ENCODE measurements around the gene SRBD1.
A peak's percentile ranks its signal among the peaks of the same experiment; 100 is the strongest.

Gene SRBD1

DNA sequence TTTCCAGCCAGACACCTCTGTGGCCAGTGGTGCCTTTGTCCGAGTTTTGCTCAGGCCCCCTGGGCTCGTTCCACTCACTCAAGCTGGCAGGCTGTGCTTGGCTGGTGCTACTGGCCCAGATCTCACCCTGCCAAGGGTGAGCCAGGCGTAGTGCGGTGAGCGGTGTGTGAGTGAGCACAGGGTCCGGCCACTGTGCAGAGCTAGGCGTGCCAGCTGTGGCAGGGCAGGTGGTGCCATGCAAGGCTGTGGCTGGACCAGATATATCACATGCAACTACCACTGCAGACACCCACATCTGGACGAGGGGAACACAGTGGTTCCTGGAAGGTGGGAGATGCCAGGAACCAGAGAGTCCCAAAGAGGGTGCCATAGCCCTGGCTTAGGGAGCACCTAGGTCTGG is 70.1 kb downstream of the SRBD1 start:
- no peak for DNase-seq

DNA sequence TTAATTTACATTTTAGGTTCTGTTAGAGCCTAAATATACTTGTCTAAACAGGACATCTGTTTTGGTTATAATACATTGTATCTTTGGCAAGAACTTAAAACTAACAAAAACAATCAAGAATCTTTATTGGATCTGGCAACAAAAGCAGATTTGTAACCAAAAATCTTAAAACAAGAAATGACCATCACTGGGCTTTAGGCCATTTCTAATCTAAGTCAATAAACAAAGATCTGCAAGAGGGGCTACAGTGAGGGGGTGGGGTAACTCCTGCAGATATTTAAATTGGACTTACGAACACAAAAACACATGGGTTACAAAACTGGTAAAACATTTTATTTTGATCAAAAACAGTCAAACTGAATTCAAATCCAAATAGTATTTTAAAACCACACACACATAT is 77.3 kb downstream of the SRBD1 start:
- DNase-seq = no peak

DNA sequence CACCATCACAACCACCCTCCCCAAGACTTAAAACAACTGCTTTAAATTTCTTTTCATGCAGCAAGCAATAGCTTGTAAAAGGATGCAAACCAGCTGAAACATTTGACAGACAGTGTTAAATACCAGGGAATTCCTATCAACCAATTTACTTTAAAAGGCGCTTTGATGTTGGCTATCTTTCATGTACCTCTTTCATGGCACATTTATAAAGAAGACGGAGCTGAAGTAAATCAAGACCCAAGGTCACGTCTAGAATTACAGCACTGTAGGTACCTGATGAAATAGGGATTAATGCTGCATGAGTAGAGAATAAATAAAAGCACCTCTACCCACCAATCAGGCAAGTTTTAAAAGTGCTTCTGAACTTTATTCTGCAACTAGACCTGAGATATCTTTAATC is 78.9 kb downstream of the SRBD1 start:
- DNase-seq = no peak

DNA sequence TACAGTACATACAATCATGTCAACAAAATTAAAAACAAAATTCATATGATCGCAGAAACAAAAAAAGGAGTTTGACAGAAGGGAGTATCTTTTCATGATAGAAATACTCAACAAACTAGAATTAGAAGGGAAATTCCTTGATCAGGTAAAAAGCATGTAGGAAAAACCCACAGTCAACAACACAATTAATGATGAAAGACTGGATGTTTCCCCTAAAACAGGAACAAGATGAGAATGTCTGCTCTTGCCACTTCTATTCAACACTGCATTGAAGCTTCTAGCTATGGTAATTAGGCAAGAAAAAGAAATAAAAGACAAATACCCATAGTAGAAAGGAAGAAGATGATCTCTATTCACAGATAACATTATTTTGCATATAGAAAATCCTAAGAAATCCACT is 87.1 kb downstream of the SRBD1 start:
- no peak for DNase-seq

DNA sequence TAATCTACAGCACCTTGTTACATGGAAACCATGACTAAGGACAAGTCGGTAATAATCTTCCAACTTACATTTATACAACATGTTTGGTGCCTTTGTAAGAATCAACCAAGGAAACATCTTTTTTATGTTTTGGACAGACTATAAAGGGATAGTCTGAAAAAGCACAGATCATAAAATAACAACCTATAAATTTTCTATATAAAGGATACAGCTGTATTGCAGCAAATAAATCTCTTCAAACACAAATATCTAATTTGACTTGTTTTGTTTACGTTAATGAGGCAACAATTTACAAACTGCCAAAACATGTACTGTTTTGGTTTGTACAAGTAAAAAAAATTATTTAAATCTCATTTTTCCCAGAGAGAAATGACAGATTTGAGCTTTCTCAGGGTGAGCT is 92.5 kb downstream of the SRBD1 start:
- DNase-seq = no peak

DNA sequence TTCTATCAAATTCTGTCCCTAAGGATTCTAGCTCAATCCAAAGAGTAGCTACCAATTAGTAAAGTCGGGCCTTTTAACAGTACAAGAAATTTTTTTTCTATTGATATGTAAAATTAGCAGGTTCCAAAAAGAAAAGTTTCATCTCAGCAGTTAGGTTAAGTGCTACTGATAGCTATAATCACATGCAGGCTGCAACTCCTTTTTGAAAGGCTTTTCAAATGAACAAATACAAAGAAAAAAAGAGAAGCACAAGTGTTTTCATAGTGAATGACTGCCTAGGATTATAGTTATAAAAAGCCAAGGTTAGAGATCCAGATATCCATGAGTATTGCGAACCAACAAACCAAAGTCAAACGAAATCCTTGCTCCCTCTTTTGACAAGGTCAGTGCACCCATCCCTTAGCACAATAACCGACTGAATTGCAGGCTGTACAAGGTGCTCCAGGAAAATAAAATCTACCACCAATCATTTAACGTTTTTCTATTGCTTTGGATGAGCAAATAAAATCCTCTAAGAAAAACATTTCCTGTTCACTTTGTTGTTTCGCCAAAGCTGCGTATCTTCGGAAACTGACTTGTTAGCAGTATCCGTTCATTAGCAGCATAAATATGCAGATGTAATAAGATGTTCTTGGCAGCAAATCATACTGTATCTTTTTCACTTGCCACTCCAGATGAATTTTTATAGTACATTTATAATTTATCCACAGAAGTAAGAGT is 100.2 kb downstream of the SRBD1 start:
- no peak for DNase-seq

DNA sequence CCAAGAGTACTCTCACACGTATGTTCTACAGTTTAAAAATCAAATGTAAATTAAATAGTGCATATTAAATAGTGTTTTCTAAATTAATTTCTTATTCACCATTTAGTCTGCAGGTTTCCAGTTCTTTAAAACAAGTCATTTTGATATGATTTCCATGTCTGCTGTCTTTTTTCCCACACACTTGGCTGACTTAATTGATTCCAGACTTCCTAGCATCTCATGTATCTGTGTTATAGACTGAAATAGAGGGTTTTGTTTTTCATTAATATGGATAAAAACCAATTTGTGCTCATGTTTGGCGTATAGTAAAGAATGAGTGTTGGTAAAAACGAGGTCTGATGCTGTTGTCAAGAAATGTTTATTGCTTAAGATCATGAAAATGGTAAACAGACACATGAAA is 104.3 kb downstream of the SRBD1 start:
- no peak for DNase-seq

DNA sequence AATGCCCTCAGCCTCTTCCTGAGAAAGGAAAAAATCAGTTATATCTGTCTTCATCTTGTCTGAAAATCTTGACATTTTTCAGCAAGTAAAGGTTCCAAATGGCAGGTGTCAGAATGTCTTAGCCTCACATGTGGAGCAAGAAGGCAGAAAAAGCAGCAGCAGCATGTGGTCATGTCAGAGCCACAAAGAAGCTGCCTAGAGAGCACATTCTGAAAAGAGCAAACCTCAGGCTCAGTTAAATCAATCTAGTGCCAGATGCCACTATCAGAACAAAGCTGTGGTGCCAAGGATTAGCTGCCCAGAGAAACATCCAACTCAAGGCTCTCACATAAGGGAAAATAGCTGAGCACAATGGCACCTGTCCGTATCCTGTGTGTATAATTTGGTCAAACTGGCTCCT is 105.9 kb downstream of the SRBD1 start:
- DNase-seq = peak; percentile 65

DNA sequence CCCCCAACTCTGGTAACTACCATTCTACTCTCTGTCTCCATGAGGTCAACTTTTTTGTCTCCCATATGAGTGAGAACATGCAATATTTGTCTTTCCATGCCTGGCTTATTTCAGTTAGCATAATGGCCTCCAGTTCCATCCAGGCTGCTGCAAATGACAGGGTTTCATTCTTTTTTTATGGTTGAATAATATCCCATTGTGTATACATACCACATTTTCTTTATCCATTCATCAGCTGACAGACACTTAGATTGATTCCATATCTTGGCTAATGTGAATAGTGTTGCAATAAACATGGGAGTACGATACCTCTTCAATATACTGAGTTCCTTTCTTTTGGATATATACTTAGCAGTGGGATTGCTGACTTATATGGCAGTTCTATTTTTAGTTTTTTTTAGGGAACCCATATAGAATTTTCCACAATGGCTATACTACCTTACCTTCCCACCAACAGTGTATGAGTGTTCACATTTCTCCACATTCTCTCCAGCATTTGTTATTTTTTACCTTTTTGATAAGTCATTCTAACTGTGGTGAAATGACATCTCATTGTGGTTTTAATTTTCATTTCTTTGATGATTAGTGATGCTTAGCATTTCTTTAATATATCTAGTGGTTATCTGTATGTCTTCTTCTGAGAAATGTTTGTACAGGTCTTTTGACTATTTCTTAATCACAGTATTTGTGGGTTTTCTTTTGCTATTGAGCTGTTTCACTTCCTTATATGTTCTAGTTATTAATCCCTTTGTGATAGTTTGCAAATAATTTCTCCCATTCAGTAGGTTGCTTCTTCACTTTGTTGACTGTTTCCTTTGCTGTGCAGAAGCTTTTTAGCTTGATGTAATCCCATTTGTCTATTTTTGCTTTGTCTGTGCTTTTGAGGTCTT is 112.2 kb downstream of the SRBD1 start:
- DNase-seq = no peak

DNA sequence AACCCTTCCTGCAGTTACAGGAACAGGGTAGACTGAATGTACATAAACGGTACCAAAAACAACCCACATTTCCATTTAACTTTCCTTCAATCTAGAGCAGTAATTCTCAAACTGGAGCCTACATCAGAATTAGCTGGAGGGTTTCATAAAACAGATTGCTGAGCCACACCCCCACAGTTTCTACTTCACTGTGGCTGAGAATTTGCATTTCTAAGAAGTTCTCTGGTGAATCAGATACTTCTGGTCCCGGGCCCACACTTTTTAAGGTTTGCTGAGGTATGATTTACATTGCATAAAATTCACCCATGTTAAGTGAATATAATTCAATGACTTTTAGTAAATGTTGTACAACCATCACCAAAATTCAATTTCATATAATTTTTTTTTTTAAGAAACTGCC is 113.7 kb downstream of the SRBD1 start:
- DNase-seq = peak; percentile 73

DNA sequence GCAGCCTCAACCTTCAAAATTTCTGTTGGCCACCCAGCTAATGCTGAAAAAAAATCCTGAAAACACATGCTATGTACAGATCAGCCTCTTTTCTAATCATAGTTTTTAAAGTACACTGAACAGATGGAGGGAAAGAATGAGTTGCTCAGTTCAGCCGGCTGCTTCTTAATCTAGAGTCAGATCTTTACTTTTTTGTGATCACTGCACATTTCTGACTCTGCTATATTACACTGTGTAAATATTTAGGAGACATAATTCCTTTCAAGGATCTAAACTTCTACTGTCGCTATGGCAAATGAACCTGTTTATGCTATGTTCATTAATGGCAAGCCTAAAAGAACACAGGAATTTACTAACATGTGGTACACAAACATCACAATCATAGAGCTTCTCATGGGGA is 114.2 kb downstream of the SRBD1 start:
- peak; percentile 69 for DNase-seq

DNA sequence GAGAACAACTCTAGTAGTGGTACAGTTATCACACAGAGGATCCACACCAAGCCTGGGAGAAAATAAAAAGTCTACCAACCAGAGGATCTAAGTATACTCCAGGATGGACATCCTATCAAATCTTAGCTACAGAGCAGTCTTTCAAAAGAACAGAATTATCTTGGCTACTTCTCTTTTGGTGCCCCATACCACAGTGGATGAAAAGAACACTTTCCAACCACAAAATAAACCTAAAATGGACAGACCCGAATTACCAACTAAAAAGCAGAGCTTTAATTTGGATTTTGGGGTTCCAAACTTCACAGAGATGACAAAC is 116.1 kb downstream of the SRBD1 start:
- DNase-seq = no peak

DNA sequence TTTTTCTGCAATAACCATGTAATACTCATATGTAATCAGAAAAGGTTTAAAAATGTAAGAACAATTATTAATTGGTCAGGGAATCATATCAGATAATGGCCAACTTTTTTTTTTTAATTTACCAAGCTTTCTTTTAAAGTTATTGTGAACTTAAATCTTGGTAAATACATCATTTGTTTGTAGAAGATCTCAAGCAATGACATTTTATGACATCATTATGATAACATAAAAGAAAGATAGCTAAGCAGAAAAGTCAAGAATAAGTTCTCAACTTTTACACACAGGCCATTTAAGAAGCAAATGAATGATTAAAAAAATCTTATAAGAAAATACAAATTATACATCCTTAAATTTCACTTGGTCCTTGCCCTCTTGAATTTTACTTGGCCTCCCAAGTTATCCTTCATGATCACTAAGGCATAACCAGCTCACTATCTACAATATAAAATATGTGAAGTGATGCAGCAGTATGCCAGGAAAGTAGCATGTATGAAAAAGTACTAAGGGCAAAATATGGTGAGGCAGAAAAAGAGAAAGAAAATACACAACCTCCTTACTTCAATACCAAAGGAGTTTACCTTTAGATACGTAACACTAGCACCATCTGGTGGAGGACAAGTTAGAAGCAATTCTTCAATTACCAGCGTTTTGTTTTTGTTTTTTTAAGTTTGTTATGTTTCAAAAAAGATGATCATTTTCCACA is 116.6 kb downstream of the SRBD1 start:
- DNase-seq = peak; percentile 20

DNA sequence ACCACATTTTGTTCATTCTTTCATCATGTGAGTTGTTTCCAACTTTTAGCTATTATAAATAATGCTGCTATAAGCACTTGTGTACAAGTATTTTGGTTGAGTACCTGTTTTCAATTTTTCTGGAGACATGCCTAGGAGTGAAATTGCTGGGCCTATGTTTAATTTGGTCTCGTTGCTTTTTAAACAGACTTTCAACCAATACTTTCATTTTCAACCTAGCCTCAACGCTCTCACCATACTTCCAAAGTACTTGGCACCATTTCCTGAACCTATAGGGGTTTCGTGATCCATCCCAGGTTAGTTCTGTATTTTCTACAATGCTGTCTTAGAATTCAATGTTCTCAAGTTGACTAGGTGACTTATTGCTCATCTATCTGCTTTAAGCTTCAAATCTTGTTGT is 126.1 kb downstream of the SRBD1 start:
- DNase-seq = no peak

DNA sequence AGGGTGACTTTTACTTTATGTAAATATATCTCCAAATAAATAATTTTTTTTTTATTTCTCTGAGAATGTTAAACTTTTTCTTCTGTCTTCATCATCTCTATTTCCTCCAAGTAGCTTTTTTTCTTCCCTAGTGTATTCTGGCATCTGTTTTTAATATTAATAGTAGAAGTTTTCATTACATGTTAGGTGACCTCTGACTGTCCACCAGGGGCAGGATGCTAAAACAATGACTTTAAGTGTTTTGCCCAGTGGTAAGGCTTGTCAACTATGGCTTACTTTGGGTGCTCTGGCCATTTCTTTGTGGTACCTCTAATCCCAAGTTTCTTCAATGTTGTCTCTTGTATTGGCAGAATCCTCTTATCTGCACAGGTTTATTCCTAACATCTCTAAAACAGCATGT is 127.1 kb downstream of the SRBD1 start:
- DNase-seq = no peak

DNA sequence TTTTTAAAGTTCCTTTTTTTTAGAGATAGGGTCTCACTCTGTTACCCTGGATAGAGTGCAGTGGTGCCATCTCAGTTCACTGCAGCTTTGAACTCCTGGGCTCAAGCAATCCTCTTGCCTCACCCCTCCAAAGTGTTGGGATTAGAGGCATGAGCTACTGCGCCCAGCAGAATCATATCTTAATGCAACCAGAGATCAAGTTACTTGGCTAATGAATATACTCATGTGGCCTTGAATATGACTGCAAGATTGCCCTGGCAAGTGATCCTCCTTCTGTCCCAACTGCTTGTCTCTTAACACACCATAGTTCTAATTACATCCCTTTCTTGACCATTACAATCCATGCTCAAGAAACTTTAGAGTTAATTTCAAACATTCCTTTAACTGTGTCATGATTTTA is 133.5 kb downstream of the SRBD1 start:
- no peak for DNase-seq

DNA sequence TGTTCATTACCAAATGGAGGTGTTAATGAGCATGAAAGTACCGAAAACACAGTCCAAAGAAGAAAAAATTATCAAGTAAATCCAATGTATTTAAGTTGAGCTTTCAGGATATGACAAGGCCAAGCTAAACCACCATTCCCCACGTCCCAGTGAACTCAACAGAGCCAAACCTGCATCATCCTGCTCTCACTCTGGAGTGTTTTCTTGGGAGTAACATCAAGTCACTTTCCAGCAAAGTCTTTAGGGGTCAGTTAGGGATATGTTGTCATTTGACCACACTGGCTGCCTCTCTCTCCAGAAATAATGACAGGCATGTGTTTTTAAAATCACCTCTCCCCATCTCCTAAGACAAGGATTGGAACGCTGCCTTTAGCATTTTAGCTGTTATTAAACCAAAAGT is 140.5 kb downstream of the SRBD1 start:
- no peak for DNase-seq

DNA sequence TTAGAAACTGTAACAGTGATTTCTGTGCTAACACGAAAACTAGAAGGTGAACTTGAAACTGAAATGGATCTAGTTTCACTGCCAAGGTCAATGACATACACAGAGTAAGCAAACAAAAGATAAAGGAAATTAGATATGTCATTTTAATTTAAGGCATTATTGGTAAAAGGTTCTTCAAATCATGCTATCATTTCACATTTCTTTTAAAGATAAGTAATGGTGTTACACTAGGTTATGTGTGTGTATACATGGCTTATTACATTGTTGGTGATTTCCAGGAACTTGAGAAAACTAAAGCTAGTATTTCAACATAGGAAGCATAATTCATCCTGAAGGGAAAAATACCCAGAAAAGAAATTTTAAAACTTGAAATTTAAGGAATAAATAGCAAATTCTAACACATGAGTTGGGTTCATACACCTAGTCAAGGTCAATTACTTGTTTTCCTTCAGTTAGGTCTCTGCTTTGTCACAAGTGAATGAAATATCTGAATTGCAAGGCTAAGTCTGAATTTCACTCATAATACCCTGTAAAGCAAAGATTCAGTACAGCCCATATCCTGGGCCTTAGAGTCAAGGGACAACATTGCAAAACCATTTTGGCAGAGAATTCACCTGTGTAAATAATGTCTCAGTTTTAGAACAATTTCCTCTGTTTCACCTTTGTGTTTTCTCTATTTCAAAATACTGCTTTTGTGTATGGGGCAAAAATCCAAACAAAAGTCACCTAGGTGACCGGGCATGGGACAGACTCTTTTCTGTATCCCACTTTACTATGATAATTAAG is 141.6 kb downstream of the SRBD1 start:
- no peak for DNase-seq

DNA sequence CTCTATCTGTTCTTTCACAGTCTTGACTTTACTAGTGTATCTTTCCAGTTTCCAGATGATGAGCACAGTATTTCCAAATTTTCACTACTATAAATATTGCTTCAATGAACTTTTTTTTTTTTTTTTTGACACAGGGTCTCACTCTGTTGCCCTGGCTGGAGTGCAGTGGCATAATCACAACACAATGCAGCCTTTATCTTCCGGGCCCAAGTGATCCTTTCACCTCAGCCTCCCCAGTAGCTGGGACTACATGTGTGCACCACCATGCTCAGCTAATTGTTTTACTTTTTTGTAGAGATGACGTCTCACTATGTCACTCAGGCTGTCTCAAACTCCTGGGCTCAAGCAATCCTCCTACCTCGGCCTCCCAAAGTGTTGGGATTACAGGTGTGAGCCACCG is 142.8 kb downstream of the SRBD1 start:
- DNase-seq = no peak

DNA sequence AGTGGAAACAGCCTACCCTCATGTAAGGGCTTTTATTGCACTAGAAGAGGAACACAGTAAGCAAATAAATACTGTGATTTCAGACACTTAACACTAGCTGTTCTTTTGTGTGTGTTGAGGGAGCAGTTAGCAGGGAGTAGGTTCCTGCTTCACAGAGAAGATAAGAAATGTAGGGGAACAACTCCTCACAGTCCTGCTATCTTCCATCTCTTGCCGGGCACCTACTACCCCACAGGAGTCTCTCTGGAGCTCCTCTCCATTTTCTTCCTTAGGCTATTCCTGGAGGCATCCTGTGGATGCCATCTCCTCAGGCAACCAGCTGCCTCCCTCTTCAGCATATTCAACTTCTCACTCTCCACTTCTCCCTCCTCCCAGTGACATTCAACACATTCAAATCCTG is 145.0 kb downstream of the SRBD1 start:
- DNase-seq = no peak

DNA sequence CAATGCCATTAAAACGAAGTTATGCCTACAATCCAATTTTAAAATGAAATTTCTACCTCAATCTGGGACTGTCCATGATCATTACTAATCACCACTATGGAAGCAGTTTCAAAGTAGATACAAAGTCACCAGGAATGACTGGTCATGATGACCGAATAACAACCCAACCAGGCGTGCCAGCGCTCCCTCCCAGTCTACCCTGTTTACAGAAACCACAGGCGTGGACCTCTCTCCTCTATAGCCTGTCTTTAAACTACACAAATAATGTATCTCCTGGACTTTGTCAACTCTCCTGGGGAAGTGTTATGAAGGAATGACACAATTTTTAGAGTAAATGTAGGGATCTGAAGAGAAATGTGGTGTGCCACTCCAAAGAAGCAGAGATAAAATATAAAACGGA is 150.2 kb downstream of the SRBD1 start:
- DNase-seq = no peak

DNA sequence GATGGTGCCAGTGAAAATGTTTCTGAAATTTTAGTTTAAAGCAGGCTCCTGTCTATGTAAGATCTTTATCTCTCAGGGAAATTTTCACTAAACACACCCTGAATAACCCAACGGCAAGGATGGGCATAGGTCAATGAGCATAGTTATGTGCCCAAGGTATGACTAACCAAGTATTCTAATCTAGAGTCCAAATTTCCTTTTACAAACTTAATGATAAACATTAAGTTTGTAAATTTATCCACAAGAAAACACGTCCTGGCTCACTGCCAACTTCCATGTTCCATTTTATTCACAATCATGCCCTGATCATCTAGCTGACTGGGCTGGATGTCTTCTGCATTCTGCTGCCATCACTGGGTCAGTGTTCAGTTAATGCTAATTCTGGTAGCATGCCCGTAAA is 151.2 kb downstream of the SRBD1 start:
- no peak for DNase-seq

DNA sequence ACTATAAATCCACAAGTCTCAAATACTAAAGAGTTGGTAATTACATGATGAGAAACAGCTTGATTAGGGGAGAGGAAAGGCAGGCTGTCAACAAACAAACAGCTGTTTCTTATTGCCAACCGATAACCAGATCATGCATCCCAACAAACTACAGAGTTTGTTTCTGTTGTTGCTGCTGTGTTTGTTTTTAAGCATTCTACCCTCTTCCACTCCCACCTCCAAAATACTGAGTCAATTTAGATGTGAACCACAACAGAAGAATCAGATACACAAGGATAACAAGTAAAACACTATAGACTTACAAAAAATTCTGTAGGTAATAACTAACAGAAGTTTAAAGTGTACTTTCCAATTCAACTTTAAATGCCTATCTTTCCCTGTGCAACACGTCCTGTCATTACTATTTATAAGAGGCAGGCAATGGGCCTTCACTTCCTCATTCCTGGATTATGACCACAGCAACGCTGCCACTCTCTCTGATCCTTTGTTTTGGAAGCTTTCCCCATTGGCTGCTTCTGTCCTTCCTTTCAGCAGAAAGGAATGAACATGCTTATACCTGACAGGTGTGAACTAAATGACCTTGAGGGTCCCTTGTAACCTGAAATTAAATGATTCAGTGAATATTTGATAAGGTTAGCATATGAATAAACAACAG is 152.0 kb downstream of the SRBD1 start:
- DNase-seq = no peak

All from DMS 273 treated with DMSO at 0.1 percent for 48 hours (cell line).